GM23248 (cell line): ENCODE results near the gene RHBDF1.

Experiments
- EZH2 ChIP-seq: fragments of 200-600 bp; sonication (generic); IDR thresholded peaks from 2 replicates; pipeline ENCODE4 v1.6.1; 2018; ENCODE audit warnings: antibody characterized with exemption, mild to moderate bottlenecking; ENCODE audit not compliant: insufficient read depth, poor library complexity, severe bottlenecking
- EZH2phosphoT487 ChIP-seq: fragments of 200-600 bp; sonication (generic); IDR thresholded peaks from 2 replicates; pipeline ENCODE4 v1.6.1; 2018; ENCODE audit warnings: antibody characterized with exemption, moderate library complexity, mild to moderate bottlenecking, low read depth; ENCODE audit not compliant: insufficient read depth

DNA sequence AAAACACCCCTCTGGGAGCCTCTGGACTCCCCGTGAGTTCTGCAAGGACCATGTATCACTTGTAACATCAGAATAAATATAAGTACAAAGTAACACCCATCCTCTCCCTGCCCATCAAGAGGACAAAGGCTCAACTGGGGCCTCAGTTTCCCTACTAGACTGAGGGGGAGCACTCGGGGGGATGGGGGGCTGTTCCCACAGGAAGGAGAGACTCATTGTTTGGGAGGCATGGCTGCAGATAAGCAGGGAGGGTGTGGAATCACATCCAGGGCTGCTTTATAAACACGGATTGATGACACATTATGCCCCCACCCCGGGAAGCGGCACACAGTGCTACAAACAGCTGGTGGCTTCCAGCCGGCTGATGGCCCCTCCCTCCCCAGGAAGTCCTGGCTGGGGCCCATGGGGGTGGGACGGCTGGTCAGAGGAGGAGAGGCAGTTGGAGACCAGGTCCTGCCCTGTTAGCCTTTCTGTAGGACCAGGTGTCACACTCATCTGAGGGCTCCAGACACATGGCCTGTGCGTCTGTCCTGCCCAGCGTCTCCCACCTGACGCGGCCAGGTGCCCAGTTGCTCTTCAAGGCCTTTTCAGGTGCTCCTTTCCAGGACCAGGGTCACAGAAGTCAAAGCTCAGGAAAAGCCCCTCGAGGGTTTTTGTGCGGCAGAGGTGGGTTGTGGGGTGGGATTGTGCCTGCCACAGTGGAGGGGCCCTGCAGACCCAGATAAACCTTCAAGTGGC, 4.3 kb upstream of the RHBDF1 start:
- TF ChIP-seq EZH2 = no peak
- TF ChIP-seq EZH2phosphoT487 = no peak
